Fibroblast of the conjunctiva (primary cell): ENCODE results near the gene DGCR8.

Experiments used
- DNase-seq: peaks from one replicate; pipeline ENCODE4 v3.0.0-alpha.2; 2010; ENCODE audit warnings: low read depth

DGCR8 gene

DNA sequence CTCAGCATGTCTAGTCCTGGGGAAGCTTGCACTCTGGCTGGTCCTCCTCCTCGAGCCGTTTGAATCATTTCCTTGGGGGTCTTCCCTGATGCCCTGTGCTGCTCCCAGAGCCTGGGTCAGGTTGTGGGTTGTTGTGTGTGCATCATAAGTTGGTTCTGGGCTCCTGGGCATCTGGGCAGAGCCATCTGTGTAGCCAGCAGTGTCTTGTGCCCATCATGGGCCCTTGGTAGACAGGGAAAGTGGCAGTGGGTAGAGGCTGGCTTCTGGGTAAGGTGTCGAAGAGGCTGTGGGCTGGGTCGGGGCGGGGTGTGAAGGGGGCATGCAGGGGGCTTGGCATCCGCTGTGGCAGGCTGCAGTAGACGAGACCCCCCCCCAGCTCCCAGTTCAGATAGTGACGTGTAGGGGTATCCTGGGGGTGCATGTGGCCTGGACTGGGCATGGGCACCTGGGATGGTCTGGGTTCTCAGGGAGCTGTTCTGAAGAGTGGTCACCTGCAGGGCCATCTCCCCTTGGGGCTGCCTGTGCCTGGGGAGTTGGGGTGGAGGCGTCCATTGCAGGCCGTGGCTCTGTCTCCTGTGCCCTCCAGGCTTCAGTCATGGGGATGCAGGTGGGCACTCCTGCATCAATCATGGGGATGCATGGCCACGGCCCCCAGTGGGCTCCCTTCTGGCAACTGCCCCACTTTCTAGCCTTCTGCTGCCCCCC is 44.2 kb downstream of the DGCR8 start:
- DNase-seq = no peak

DNA sequence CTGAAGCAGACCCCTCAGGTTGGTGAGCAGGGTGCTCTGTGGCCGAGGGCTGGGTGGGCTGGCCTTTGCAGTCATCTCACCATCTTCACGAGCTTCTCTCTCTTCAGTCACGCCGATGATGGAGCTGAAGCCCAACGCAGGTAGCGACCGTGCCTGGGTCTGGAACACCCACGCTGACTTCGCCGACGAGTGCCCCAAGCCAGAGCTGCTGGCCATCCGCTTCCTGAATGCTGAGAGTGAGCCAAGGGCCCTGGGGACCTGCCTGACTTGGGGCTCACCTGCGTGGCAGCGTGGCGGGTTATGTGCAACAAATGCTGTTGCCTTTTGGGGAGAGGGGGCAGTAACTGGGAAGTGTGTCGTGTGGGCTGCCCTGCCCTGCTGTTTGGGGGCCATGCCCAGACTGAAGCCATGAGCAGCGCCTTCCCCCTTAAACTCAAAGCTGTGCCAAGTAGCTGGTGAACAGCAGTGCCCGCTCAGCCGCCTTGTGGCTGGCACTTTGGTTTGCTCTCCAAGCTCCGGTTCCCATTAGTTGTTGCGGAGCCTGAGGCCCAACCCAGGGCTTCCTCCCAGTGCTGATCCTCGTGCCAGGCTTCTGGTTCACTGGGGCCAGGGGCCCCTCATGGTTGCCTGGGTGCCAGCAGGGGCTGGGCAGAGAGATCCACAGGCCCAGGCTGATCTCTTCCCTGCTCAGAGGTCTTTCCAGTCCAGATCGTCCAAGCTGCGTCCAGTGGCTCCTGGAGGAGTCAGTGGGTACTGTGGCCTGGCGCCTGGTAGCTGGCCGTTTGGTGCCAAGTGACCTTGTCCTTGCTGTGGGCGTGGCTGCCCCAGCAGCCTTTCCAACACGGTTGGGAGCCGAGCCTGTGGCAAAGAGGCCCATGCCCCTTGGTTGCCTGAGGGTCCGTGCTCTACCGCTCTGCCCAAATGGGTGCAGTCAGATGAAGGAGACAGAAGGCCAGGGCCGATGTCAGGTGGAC is 45.4 kb downstream of the DGCR8 start:
- no peak for DNase-seq

DNA sequence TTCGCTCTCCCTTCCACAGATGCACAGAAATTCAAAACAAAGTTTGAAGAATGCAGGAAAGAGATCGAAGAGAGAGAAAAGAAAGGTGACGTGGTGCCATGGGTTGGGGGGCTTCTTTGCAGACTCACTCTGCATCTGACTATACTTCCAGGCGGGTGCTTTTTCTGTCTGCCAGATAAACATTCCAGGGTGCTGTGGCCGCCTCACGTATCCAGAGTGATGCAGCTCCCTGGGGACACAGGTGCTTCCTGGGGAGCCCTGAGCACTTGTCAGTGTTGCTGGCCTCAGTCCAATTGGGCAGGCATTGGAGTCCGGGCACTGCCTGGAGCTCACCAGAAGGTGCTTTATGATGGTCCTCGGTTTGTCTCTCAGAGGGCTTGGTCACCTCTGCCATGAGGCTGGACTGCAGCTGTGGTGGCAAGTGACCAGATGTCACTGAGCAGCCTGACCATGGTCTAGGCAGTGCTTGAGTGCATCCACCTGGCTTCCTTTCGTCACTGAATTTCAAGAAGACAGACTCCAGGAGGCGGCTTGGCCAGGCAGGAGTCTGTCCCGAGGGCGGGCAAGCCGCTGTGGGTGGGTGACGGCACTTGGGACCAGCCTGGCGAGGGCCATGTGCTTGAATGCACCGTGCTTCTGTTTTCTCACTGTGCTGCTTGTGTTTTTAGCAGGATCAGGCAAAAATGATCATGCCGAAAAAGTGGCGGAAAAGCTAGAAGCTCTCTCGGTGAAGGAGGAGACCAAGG is 46.4 kb downstream of the DGCR8 start:
- DNase-seq = no peak

DNA sequence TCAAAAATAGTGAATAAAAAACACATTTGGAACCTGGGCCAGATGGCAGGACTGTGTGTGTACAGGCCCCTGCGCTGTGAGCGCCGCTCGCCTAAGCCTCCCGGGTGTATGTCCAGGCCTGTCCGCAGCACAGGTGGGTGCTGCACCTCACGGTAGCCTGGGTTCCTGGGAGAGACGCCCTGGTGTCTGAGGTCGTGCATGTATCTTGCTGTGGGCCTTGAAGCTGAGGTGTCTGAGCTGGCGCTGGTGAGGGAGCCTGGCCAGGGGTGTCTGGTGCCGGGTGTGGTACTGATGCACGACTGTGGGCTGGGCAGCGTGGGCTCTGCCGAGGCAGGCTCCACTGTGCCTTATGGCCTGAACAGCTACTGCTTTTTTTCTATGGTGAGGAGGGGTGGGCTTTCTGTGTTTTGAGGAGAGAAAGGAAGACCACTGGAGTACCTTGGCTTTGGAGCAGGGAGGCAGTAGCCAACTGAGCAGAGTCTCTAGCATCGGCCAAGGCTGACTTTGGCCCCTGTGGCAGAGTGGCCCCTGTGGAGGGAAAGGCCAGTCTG is 47.4 kb downstream of the DGCR8 start:
- DNase-seq = no peak

DNA sequence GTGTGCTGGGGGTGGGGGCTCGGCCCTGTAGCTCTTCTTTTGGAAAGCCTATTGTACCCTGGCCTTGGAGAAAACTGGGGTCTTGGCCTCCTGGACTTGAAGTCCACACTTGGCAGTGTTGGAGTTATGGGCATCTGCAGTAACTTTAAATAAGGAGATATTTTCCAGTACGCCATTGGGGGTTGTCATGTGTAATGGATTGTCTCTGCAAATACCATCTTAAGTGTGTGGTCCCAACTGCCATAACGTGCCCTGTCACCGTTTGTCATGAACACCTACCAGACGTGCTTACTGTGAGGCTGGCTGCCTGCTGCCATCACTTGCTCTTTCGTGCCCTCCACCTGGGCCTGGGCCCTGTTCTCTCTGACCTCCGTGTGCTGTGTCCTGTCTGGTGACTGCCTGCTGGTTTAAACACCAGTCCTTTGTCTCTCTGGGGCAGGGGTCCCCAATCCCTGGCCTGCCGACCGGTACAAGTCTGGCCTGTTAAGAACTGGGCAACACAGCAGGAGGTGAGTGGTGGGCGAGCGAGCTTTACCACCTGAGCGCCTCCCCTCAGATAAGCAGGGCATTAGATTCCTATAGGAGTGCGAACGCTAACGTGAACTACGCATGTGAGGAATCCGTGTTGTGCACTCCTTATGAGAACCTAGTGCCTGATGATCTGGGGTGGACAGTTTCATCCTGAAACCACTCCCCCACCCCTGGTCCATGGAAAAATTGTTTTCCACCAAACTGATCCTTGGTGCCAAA is 48.0 kb downstream of the DGCR8 start:
- no peak for DNase-seq

DNA sequence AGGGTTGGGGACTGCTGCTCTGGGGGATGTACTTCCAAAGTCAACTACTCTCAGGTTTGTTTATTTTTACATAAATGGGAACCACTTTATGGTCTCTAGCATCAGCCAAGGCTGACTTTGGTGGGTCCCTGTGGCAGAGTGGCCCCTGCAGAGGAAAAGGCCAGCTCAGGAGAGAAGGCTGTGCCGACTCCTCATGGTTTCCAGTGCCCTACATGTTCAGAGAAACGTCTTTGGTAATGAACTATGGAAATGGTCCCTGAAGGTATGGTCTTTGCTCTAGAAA is 48.5 kb downstream of the DGCR8 start:
- DNase-seq = no peak

DNA sequence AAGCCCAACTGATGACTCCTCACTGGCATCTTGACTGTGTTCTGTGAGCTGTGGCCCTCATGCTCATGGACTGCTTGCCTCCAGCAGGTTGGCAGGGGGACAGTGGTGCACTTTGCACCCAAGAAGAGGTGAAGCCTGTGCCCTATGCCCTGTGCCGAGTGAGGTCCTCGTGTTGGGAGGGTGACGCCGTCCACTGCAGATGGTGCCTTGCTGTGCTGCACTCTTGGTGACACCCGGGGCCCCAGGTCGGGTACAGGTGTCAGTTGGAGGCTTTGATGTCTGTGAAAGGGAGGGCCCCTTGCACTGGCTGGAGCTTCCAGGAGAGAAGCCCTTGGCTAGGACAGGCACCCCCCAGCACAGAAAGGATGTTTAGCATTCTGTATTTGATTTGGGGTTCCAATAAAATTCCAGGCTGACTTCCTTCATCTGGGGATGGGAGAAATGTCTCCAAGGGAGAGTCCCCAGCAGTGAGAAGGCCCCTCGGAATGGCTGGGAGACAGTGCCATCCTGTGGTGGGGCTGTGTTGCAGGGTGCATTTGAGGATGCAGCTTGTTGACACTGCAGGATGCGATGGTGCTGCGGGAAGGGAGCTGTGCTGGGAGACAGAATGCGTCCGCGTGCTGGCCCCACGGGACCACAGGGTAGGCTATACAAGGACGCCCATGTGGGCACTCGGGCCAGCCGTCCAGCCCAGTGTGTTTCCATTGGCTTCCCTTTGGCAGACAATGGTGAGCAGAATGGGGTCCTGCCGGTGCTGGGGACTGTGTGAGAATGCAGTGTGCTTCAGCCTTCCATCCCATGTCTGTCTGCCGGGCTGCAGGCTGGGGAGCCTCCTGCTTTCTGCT is 49.1 kb downstream of the DGCR8 start:
- no peak for DNase-seq

DNA sequence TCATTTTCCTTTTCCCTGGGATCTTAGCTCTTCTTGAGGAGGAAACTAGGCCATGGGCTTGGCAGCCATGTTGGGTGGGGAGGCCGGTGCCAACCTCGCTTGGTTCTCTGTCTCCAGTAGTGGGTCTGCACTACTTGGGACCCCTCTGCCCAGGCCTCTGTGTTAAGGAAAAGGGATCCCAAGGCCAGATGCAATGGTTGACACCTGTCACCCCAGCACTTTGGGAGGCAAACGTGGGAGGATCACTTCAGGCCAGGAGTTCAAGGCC is 49.6 kb downstream of the DGCR8 start:
- DNase-seq = no peak

DNA sequence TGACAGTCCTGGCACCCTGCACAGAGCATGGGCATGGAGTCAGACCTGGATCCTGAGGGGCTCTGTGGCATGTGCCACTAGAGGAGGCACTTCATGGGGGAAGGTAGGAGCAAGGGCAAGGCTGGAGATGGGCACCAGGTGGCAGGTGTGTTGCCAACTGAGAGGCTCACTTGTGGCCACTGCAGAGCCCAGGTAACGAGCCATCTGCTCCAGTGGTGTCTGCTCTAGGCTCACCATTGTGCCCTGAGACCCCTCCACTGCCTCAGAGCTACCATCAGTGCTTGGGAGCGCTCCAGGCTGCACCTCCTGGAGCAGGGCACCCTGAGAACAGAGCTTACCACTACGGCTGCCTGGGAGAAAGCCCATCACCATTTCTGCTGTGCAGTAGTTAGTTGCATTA is 50.3 kb downstream of the DGCR8 start:
- DNase-seq = no peak

DNA sequence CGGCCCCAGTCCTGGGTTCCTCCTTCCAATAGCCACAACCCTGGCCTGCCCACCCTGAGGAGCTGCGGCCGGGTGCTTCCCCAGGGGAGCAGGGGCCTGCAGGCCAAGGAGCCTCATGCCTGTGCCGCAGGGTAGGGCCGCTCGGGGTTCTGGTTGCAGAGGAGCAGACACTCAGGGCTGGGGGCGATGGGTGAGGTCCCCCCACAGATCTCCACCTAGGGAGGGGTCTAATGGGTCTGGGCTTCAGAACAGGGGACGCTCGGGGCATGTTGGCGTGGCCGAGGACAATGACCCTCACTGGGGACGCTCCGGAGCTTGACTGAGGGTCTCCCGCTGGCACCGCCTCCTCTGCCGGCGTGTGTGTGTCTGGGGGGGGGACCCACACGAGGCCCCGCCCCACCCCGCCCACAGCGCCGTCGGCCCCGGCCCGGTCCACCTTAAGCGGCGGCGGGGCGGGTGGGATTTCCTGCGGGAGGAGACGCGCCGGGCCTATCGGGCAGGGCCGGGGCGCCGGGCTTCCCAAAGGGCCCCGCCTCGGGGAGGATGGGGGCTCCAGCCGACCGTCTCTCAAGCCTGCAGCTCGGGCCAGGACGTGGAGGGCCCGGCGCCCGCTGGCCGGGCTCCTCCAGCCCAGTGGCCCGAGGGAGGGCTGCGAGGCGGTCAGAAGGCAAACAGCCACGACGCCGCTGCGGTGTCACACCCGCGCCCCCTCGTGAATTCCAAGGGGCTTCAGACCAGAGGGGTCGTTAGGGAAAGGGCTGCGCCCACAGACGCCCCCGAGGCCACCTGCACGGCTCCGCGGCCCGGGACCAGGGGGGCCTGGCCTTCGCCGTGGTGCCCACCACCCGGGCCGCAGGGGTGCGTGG is 50.9 kb downstream of the DGCR8 start:
- peak; percentile 43 for DNase-seq

DNA sequence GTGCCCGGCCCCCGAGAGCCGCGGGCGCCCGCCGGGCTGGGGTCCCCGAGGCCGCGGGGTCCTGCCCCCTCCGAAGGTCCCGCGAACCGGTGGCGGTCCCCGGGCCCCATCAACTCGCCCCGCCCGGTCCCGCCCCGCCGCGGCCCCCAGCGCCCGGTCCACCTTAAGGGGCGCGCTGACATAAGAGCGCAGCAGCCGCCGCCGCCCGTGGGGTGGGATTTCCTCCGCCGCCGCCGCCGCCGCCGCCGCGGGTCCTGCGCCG is 51.5 kb downstream of the DGCR8 start, which contains the start of gene ZDHHC8:
TSS of gene ZDHHC8 (plus strand) at position 208 of the 262 bp plus-strand sequence. CDS start 144 bp downstream, outside the sequence.
- no peak for DNase-seq

DNA sequence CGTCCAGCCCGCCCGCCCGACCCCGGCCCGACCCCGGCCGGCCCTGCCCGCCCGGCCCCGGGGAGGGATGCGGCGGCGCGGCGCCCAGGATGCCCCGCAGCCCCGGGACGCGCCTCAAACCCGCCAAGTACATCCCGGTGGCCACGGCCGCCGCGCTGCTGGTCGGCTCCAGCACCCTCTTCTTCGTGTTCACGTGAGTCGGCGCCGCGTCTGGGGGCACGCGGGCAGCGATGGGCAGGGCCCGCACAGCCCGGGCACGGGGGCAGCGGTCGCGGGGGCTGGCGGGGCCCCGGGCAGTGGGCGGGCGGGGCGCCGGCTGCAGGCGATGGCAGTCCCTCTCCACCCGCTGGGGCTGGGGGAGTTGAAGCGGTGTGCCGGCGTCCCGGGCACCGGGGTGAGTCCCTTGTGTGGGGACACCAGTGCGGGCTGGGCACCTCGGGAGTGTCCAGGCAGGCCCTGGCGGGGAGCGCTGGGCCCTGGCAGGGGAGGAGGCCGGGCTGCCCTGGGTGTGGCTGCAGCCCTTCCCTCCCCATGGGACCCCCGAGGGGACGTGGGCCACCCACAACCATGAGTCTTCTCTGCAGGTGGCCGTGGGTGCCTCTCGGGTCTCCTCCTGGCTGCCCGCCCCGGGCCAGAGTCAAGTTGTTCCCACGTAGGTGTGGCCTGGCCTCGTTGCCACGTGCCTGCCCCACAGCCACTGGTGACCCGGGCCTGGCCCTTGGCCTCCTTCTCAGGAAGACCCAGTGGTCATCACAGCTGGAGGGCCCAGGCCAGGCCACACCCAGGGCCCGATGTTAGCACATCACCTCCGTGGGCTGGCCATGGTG is 52.0 kb downstream of the DGCR8 start:
- DNase-seq = no peak

DNA sequence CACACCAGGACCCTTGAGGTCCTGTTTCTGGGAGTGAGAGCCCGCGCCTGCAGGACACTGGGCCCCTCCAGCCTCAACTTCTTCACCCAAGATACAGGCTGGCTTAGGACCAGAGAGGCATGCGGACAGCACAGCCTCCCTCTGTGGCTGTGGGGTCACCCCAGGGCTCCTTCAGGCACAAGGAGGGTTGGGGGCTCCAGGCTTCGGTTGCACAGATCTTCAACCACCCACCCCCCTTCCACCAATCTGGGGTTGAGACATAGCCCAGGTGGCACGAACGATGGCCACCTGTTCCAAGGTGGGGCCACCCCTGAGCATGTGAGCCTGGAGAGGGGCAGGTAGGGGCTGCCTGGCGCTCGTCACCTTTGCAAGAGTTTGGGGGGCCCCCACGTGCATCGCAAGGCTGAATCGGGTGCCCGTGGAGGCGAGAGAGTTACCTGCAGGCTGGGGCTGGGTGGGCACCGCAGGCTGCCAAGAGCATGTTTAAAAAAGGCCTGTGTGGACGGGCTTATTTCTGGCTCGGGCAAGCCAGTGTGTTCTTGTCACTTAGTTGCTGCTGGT is 52.7 kb downstream of the DGCR8 start:
- no peak for DNase-seq

DNA sequence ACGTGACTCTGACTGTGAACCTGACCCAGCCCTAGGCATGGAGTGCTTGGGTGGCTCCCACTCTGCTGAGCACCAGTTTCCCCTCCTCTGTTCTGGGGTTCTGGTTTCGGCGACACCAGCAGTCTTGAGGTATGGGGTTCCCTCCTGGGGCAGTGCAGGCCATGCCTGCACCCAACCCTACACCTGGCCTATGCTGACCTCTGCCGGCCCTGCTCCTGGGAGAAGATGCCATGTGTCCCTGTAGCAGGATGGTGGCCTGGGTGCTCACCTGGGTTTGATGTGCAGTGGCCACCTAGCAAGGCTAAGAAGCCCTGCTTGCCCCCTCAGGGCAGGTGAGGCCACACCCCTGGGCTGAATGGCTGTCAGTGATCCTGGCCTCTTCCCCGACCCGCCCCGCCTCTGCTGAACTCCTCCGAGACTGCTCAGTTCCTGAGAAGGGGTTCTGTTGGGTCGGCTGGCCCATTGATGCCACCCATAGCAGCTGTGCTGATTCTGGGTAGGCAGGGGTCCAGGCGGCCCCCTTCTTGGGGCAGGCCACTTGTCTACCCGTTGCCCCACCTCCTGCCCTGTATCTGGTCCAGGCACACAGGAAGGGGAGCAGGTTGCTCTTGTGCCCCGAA is 54.0 kb downstream of the DGCR8 start:
- DNase-seq = no peak

DNA sequence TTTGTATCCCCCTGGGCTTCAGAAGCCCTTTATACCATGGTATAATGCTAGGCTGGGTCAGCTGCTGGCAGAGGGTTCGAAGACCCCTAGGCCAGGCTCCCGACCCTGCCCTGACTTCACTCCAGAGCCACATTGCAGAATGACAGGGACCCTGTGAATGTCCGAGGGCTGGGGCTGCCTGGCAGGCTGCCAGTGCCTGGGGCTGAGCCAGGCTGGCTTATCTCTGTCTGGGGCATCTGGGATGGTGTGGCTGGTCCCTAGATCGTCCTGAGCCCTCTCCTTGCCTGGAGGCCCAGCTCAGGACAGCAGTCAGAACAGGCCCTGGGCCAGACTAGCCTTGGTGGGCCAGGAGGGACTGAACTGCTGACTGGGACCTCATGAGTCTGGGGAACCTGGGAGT is 55.2 kb downstream of the DGCR8 start:
- no peak for DNase-seq

DNA sequence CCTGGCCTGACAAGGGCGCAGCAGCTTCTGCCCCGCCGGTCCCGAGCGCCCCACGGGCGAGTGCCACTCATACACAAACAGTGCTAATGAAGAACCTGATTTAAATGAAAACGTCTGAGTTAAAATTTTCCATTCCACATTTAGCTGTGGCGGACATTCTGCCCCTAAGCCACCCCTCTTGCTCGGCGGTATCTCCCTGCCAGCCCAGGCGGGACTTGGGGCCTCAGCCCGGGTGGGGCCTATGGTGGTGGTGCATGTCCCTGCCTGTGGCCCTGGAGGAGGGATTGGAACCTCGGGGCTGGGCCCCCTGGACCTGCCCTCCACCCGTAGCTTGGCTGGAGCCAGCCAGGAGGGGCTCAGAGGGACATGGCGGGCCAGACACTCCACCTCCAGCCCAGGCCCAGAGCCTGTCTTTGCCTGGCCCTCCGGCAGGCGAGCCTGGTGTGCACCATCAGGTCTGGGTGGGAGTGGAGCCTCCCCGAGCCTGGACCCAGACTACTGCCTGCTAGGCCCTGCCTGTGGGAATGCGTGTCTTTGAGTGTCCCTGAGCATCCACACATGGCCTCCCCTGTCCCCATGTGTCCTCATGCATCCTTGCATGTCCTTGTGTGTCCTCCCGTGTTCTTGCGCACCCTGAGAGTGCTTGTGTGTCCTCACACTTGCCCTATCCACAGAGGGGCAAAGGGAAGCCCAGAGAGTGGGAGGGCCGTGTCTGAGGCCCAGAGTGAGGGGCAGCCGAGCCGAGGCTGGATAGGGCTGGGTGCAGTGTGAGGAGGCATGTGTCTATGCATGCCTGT is 56.0 kb downstream of the DGCR8 start:
- DNase-seq = no peak

DNA sequence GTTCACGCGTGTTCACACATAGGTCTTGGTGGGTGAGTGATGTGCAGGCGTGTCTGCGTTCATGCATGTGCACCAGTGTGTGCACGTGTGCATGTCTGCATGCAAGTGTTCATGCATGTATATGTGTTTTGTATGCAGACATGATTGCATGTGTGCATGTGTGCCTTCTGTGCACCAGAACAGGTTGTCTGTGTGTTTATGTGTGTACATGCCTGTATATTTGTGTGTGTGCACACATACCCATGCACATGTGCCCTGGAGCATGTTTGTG is 56.5 kb downstream of the DGCR8 start:
- DNase-seq = no peak

DNA sequence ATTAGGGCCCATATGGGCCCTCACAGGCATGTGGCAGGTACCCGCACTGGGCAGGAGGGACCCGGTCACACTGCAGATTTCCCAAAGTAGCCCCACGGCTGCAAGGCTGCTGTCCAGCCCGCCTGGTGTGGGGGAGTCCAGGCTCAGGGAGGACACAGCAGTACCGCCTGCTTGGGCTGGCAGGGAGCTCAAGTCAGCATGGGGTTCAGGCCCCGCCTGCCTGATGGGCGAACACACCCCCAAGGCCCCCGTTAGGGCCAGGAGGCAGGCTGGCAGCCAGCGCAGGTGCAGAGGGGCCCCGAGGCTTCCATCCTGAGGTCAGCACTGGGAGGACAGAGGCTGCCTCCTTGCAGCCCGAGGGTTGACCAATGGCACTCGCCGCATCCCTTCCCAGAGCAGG is 57.1 kb downstream of the DGCR8 start:
- DNase-seq = no peak
